Lower lobe of right lung (tissue), 2 donors: ENCODE data around the gene HMCN2. TPM values are rescaled to one million over a fixed set of nuclear protein-coding genes. Genes with fewer than 3 reads are reported as not detected.
A peak's percentile ranks its signal among the peaks of the same experiment; 100 is the strongest.

Experiments used
- ATAC-seq, 2 donors: fragments of 200-7000 bp; cut with Tn5 transposase; one replicate each; pipeline ENCODE4 v1.9.1; 2020 to 2022; ENCODE audit warnings: mild to moderate bottlenecking in 2 of 2, moderate library complexity in 2 of 2
- DNase-seq: peaks from one replicate; pipeline ENCODE4 v3.0.0-alpha.2; 2020
- H3K27ac ChIP-seq: fragments of 200-600 bp; one replicate; pipeline ENCODE4 v1.8.0; 2022
- H3K27me3 ChIP-seq: fragments of 200-600 bp; one replicate; pipeline ENCODE4 v1.8.0; 2022; ENCODE audit warnings: low read depth
- H3K36me3 ChIP-seq: fragments of 200-600 bp; one replicate; pipeline ENCODE4 v1.8.0; 2022; ENCODE audit warnings: mild to moderate bottlenecking
- H3K4me1 ChIP-seq: fragments of 200-600 bp; one replicate; pipeline ENCODE4 v1.8.0; 2022
- H3K4me3 ChIP-seq: fragments of 200-600 bp; one replicate; pipeline ENCODE4 v1.8.0; 2022; ENCODE audit warnings: mild to moderate bottlenecking
- H3K9me3 ChIP-seq: fragments of 200-600 bp; one replicate; pipeline ENCODE4 v1.8.0; 2022
- CTCF ChIP-seq: fragments of 200-600 bp; IDR thresholded peaks from one replicate; pipeline ENCODE4 v1.8.0; 2022; ENCODE audit warnings: antibody characterized with exemption, mild to moderate bottlenecking
- intact Hi-C: fragments of 100-400 bp; cut with DNase I; formaldehyde crosslinking; loops from one replicate; pipeline ENCODE4 v1.11.0; 2022
- total RNA-seq: library from RNA; stranded (reverse); fragmentation: NEBNext Ultra II Directional; extraction: Animal tissue kit (Norgen Biotek cat#: 25700); gene quantifications from one replicate; pipeline ENCODE4 v1.2.1, GENCODE V29; 2021
- donor health status: DM: no; HTN: yes; CAD: no; lungs with severe emphysema.

HMCN2 gene
- total RNA-seq, 1 donor from 2014 or later: 4.7 TPM

- no peak for TF ChIP-seq CTCF
- Histone ChIP-seq H3K4me1 (peaks cover 40% of the 10 kb centered on the region), H3K4me3 (no peak overlapping the region), H3K27me3 (peaks cover 22% of the 10 kb centered on the region), H3K9me3 (peaks cover 15% of the 10 kb centered on the region), H3K27ac (no peak overlapping the region), H3K36me3 (no peaks in the 10 kb centered on the region)
- DNase-seq: no peak
- intact Hi-C loops: no loop called here
- no peak for ATAC-seq
Measured at GRCh38 chr9:130443456-130443801, 177.9 kb downstream of the HMCN2 start.

GRCh38 chr9:130443840-130444492, 178.4 kb downstream of the HMCN2 start:
- Histone ChIP-seq H3K4me3 (peak overlapping the region; percentile 66), H3K36me3 (no peaks in the 10 kb centered on the region), H3K4me1 (peaks cover 41% of the 10 kb centered on the region), H3K9me3 (peaks cover 15% of the 10 kb centered on the region), H3K27me3 (peaks cover 22% of the 10 kb centered on the region), H3K27ac (peak overlapping the region; percentile 82)
- no peak for TF ChIP-seq CTCF
- DNase-seq (no peak), ATAC-seq (no peak)
- intact Hi-C loops: no loop called here

- DNase-seq: peak; percentile 89
- Histone ChIP-seq H3K27me3 (peaks cover 22% of the 10 kb centered on the region), H3K4me1 (peaks cover 45% of the 10 kb centered on the region), H3K4me3 (peak within 1 kb of the TSS; percentile 66), H3K27ac (peak within 1 kb of the TSS; percentile 82), H3K36me3 (no peaks in the 10 kb centered on the region), H3K9me3 (peaks cover 15% of the 10 kb centered on the region)
- no peak for TF ChIP-seq CTCF
- ATAC-seq: peak; percentile 92
- intact Hi-C loops: no loop called here
Measured at GRCh38 chr9:130444565-130445221, 179.1 kb downstream of the HMCN2 start, which contains the start of gene ASS1. Gene ASS1, plus strand, starts transcription at chr9:130444961. Its CDS starts 7,268 bp downstream, at chr9:130452229.

GRCh38 chr9:130445268-130445983, 179.9 kb downstream of the HMCN2 start:
- no peak for TF ChIP-seq CTCF
- intact Hi-C loops: no loop called here
- peaks cover 52% of the 10 kb centered on the region for H3K4me1 ChIP-seq
- no peaks in the 10 kb centered on the region for H3K36me3 ChIP-seq
- H3K4me3 ChIP-seq: peak overlapping the region; percentile 66
- ATAC-seq (peak; percentile 74 to 75), DNase-seq (peak; percentile 65)
- peaks cover 22% of the 10 kb centered on the region for H3K27me3 ChIP-seq
- peaks cover 15% of the 10 kb centered on the region for H3K9me3 ChIP-seq
- H3K27ac ChIP-seq: peak overlapping the region; percentile 82

- Histone ChIP-seq H3K27ac (peak overlapping the region; percentile 82), H3K9me3 (peaks cover 7% of the 10 kb centered on the region), H3K4me3 (peak overlapping the region; percentile 66), H3K4me1 (peaks cover 60% of the 10 kb centered on the region), H3K27me3 (peaks cover 22% of the 10 kb centered on the region), H3K36me3 (no peaks in the 10 kb centered on the region)
- ATAC-seq (peak; percentile 65 to 67), DNase-seq (peak; percentile 75)
- no peak for TF ChIP-seq CTCF
- intact Hi-C loops: no loop called here
Measured at GRCh38 chr9:130446101-130446861, 180.7 kb downstream of the HMCN2 start.
